Measurements from ENCODE around the gene CRYBA2. TPM values are rescaled to one million over a fixed set of nuclear protein-coding genes. Genes with fewer than 3 reads are reported as not detected.

Gene CRYBA2
- total and polyA plus RNA-seq, 2 experiments from 2014 or later: not detected

DNA sequence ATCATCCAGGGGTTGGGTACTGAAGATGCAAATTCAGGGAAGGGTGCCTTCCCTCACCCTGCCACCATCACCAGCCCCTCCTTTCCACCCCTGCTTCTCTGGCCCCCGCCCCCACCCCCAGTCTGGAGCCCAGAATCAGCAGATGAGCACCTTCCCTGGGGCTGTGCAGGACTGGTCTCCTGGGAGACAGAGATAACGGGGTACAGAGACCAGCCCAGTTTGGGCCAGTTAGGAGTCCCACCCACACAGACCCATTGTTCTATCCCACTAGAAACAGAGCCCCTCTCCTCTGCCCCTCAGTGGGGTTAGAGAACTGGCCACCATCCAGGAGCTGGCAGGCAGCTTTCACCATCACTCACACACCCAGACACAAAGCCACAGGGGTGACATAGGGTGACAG is 4.5 kb upstream of the CRYBA2 start:
- H3K4me1 ChIP-seq (ENCODE audit: low read depth): peaks cover 16% of the 10 kb centered on the region
- H3K27me3 ChIP-seq: peaks cover 89% of the 10 kb centered on the region
- no peaks in the 10 kb centered on the region for H3K9me3 ChIP-seq (ENCODE audit: low read depth)
- TF ChIP-seq, protein P1, sequence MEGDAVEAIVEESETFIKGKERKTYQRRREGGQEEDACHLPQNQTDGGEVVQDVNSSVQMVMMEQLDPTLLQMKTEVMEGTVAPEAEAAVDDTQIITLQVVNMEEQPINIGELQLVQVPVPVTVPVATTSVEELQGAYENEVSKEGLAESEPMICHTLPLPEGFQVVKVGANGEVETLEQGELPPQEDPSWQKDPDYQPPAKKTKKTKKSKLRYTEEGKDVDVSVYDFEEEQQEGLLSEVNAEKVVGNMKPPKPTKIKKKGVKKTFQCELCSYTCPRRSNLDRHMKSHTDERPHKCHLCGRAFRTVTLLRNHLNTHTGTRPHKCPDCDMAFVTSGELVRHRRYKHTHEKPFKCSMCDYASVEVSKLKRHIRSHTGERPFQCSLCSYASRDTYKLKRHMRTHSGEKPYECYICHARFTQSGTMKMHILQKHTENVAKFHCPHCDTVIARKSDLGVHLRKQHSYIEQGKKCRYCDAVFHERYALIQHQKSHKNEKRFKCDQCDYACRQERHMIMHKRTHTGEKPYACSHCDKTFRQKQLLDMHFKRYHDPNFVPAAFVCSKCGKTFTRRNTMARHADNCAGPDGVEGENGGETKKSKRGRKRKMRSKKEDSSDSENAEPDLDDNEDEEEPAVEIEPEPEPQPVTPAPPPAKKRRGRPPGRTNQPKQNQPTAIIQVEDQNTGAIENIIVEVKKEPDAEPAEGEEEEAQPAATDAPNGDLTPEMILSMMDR (IDR thresholded peaks at IDR 0.05; ENCODE audit: low read depth, low read length): no peak
- no peak overlapping the region for H3K4me3 ChIP-seq
- H3K36me3 ChIP-seq: no peaks in the 10 kb centered on the region
- DNase-seq (ENCODE audit: low read depth in 1 of 2, low spot score in 1 of 2): no peak
- H3K27ac ChIP-seq: no peak overlapping the region

DNA sequence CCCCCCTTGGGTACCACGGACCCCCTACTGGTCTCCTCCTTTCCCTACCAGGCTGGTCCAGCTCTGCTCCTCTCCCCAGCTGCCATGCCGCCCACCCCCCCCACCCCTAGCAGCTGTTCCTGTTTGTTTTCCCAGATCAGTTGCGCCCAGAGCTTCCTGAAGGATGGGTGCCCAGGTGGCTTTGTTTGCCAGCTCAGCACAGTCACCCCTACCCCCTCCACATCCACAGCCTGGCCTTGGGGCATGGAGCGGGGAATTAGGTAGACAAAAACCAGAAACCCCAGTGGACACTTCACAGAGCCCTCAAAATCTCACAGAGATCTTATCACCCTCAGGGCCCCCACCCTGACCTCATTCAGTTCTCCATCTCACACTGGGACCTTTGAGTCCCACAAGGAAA is 3.7 kb upstream of the CRYBA2 start:
- Histone ChIP-seq H3K27me3 (peaks cover 89% of the 10 kb centered on the region), H3K4me1 (ENCODE audit: low read depth) (peaks cover 14% of the 10 kb centered on the region), H3K27ac (no peak overlapping the region), H3K9me3 (ENCODE audit: low read depth) (no peaks in the 10 kb centered on the region), H3K4me3 (no peak overlapping the region), H3K36me3 (no peaks in the 10 kb centered on the region)
- no peak for DNase-seq (ENCODE audit: low read depth in 1 of 2, low spot score in 1 of 2)
- TF ChIP-seq, protein P1 (IDR thresholded peaks at IDR 0.05; ENCODE audit: low read depth, low read length): no peak

DNA sequence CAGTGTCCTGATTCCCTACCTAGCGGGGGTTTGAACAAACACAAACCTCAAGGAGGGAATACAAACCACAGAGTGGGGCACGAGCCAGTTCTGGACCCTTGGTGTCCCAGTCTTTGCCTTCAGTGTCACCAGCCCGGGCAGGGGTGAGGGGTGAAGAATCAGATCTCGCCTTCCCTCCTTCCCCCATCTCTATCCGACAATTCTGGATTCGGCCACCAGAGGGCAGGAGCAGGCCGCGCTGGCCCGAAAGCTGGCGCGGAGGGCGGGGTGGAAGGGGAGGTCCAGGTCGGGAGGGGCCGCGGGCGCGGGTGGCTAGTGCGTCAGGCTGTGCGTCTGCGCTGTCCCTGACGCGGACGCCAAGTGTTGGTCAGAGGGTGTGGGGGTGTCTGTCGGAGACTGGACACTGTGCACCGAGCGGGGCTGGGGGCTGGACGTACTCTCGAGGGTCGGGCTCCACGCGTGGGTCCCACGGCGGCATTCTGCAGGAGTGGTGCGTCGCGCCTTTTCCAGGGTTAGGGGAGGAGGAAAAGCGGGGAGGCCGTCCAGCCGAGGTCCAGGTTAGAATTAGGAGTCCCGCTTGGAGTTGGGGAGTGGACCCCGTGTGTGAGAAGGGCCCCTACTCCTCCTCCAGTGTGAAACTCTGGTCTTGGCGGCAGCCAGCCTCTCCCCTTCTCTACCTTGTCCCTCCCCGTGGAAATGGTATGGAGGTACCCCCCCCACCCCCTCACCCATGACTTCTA is 2.9 kb upstream of the CRYBA2 start:
- TF ChIP-seq, protein P1 (IDR thresholded peaks at IDR 0.05; ENCODE audit: low read depth, low read length): peak; percentile 89
- Histone ChIP-seq H3K4me3 (peak overlapping the region; percentile 12), H3K27ac (no peak overlapping the region), H3K36me3 (no peaks in the 10 kb centered on the region), H3K27me3 (peaks cover 89% of the 10 kb centered on the region), H3K9me3 (ENCODE audit: low read depth) (no peaks in the 10 kb centered on the region), H3K4me1 (ENCODE audit: low read depth) (peaks cover 14% of the 10 kb centered on the region)
- DNase-seq (ENCODE audit: low read depth in 1 of 2, low spot score in 1 of 2): peak; percentile 87

DNA sequence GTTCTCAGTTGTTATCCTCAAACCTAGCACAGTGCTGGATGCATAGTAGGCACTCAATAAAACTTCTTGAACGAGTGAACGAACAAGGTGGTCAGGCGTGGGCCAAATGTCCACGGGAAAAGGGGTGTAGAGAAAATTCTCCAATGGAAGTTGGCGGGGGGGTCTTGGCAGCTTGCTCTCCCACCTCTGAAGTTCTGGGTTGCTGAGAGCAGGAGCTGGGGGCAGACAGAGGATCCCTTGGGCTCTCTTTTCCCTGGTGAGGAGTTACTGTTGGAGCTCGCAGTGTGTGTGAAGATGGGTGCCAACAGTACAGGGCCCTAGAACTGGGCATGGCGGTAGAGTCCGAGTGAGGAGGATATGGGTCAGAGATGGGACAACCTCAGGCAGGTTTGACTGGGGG is 2.3 kb upstream of the CRYBA2 start:
- Histone ChIP-seq H3K4me1 (ENCODE audit: low read depth) (peaks cover 14% of the 10 kb centered on the region), H3K27me3 (peaks cover 89% of the 10 kb centered on the region), H3K9me3 (ENCODE audit: low read depth) (no peaks in the 10 kb centered on the region), H3K27ac (no peak overlapping the region), H3K36me3 (no peaks in the 10 kb centered on the region), H3K4me3 (no peak overlapping the region)
- TF ChIP-seq, protein P1 (IDR thresholded peaks at IDR 0.05; ENCODE audit: low read depth, low read length): no peak
- DNase-seq (ENCODE audit: low read depth in 1 of 2, low spot score in 1 of 2): no peak

DNA sequence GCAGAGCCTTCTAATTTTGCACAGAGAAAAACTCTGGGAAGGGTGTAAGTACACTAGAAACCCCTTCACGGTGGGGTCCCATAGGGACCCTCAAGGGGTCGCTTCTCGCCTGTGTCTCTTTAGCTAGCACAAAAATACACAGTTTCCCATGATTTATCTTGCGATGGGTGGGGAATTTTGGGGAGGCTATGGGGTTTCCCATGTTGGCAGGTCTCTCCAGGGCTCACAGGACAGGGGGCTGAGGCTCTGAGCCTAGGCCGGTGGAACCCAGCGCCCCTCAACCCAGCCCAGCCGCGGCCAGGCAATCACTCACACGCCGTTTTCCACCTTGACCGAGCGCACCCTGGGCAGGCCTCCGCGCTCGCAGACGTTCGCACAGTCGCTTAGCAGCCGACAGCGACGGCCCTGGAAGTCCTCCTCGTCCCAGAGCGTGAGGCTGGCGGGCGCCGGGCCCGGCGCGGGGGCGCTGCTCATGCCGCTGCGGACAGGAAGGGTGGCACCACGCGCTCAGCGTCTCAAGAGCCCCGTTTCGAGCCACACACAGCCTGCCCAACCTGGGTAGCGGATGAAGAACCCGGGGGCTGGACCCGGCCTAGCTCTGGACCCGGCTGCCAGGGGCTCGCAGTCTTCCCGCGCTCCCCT is 398 bp downstream of the CRYBA2 start:
- H3K36me3 ChIP-seq: no peaks in the 10 kb centered on the region
- no peaks in the 10 kb centered on the region for H3K9me3 ChIP-seq (ENCODE audit: low read depth)
- no peak overlapping the region for H3K4me3 ChIP-seq
- H3K27me3 ChIP-seq: peaks cover 93% of the 10 kb centered on the region
- H3K27ac ChIP-seq: no peak overlapping the region
- peak in 1 of 2 donors; percentile 36 for DNase-seq (ENCODE audit: low read depth in 1 of 2, low spot score in 1 of 2)
- H3K4me1 ChIP-seq (ENCODE audit: low read depth): peaks cover 4% of the 10 kb centered on the region
- TF ChIP-seq, protein P1 (IDR thresholded peaks at IDR 0.05; ENCODE audit: low read depth, low read length): no peak

Measured in cardiac muscle cell (in vitro differentiated cells and primary cell).